Stomach smooth muscle (tissue), 2 donors: ENCODE results near the gene ZNF614.
"Not testable (repeated sequence)": the region's sequence is repeated elsewhere in the genome, so short reads cannot be mapped to it uniquely, and the experiment has no call there.

Source experiments
- H3K27ac ChIP-seq: one replicate; pipeline ENCODE4 v1.7.0; 2013; ENCODE audit warnings: mild to moderate bottlenecking, low read length, inconsistent platforms
- H3K27me3 ChIP-seq, 2 donors: one replicate each; pipeline ENCODE4 v1.7.0; 2013; ENCODE audit warnings: low read length in 2 of 2; ENCODE audit not compliant: insufficient read depth in 2 of 2, control insufficient read depth in 1 of 2
- H3K36me3 ChIP-seq, 2 donors: one replicate each; pipeline ENCODE4 v1.7.0; 2013; ENCODE audit warnings: low read length in 2 of 2; ENCODE audit not compliant: control insufficient read depth in 2 of 2, insufficient read depth in 2 of 2
- H3K4me1 ChIP-seq: one replicate; pipeline ENCODE4 v1.7.0; 2013; ENCODE audit warnings: low read length; ENCODE audit not compliant: control insufficient read depth, insufficient read depth
- H3K4me3 ChIP-seq, 2 donors: one replicate each; pipeline ENCODE4 v1.7.0; 2013; ENCODE audit warnings: low read length in 2 of 2
- H3K9ac ChIP-seq, 2 donors: one replicate each; pipeline ENCODE4 v1.7.0; 2013; ENCODE audit warnings: low read length in 2 of 2, mild to moderate bottlenecking in 1 of 2
- H3K9me3 ChIP-seq, 2 donors: one replicate each; pipeline ENCODE4 v1.7.0; 2013; ENCODE audit warnings: low read length in 2 of 2; ENCODE audit not compliant: control insufficient read depth in 2 of 2
- donor health status: healthy.
- donor health status: Pancreatic carcinoma.

ZNF614 gene

GRCh38 chr19:52028027-52028779 is at the start of gene ZNF614:
TSS of gene ZNF614 (minus strand) at chr19:52028379. CDS start at chr19:52025745, 2,634 bp downstream.
- peak within 1 kb of the TSS; percentile 93 for H3K27ac ChIP-seq
- no peaks in the 10 kb centered on the region for H3K27me3 ChIP-seq
- H3K9ac ChIP-seq = peak within 1 kb of the TSS; percentile 98 to 99
- H3K4me1 ChIP-seq = peaks cover 7% of the 10 kb centered on the region
- peaks cover 5 to 14% of the 10 kb centered on the region in 2 donors for H3K9me3 ChIP-seq
- H3K4me3 ChIP-seq = peak within 1 kb of the TSS; percentile 99
- peaks cover 18% of the 10 kb centered on the region in 2 donors for H3K36me3 ChIP-seq

- peaks cover 15% of the 10 kb centered on the region in 2 donors for H3K9me3 ChIP-seq
- H3K9ac ChIP-seq = no peak overlapping the region
- H3K4me3 ChIP-seq = no peak overlapping the region
- no peak overlapping the region for H3K27ac ChIP-seq
- peaks cover 46 to 54% of the 10 kb centered on the region in 2 donors for H3K36me3 ChIP-seq
- no peaks in the 10 kb centered on the region for H3K4me1 ChIP-seq
- H3K27me3 ChIP-seq = no peaks in the 10 kb centered on the region
These were observed 42.3 kb upstream of the ZNF614 start for GRCh38 chr19:52070496-52070895.

- Histone ChIP-seq H3K4me3 (no peak overlapping the region), H3K9me3 (peaks cover 20 to 22% of the 10 kb centered on the region in 2 donors), H3K27ac (no peak overlapping the region), H3K4me1 (no peaks in the 10 kb centered on the region), H3K36me3 (peaks cover 42 to 54% of the 10 kb centered on the region in 2 donors), H3K27me3 (no peaks in the 10 kb centered on the region), H3K9ac (no peak overlapping the region)
These were observed 41.5 kb upstream of the ZNF614 start for GRCh38 chr19:52069653-52070052.

- H3K9ac ChIP-seq = no peak overlapping the region
- peaks cover 20 to 32% of the 10 kb centered on the region in 2 donors for H3K9me3 ChIP-seq
- H3K36me3 ChIP-seq = peaks cover 44 to 60% of the 10 kb centered on the region in 2 donors
- H3K27ac ChIP-seq = no peak overlapping the region
- H3K4me3 ChIP-seq = peak overlapping the region in 1 of 2 donors; percentile 18
- H3K4me1 ChIP-seq = no peaks in the 10 kb centered on the region
- H3K27me3 ChIP-seq = no peaks in the 10 kb centered on the region
These were observed 38.2 kb upstream of the ZNF614 start for GRCh38 chr19:52066258-52066863.

- H3K27me3 ChIP-seq = no peaks in the 10 kb centered on the region
- no peak overlapping the region for H3K27ac ChIP-seq
- H3K9me3 ChIP-seq = peaks cover 17 to 25% of the 10 kb centered on the region in 2 donors
- H3K9ac ChIP-seq = no peak overlapping the region
- peaks cover 38 to 51% of the 10 kb centered on the region in 2 donors for H3K36me3 ChIP-seq
- H3K4me1 ChIP-seq = no peaks in the 10 kb centered on the region
- H3K4me3 ChIP-seq = no peak overlapping the region
These were observed 37.2 kb upstream of the ZNF614 start for GRCh38 chr19:52065399-52065798.

- H3K27me3 ChIP-seq, H3K9ac ChIP-seq, H3K36me3 ChIP-seq, H3K4me3 ChIP-seq, H3K9me3 ChIP-seq, H3K4me1 ChIP-seq, H3K27ac ChIP-seq: not testable (repeated sequence)
These were observed 28.3 kb upstream of the ZNF614 start for GRCh38 chr19:52056480-52056879.

GRCh38 chr19:52051736-52052135 is 23.6 kb upstream of the ZNF614 start:
- H3K4me3 ChIP-seq, H3K27ac ChIP-seq, H3K9me3 ChIP-seq, H3K9ac ChIP-seq, H3K36me3 ChIP-seq, H3K27me3 ChIP-seq, H3K4me1 ChIP-seq: not testable (repeated sequence)

- Histone ChIP-seq H3K4me1 (no peaks in the 10 kb centered on the region), H3K27me3 (no peaks in the 10 kb centered on the region), H3K9me3 (no peaks in the 10 kb centered on the region), H3K27ac (peak within 1 kb of the TSS; percentile 99), H3K4me3 (peak within 1 kb of the TSS; percentile 88 to 93), H3K36me3 (peaks cover 6 to 14% of the 10 kb centered on the region in 2 donors), H3K9ac (peak within 1 kb of the TSS; percentile 98 to 100)
These were observed 20.6 kb upstream of the ZNF614 start, which contains the start of gene ZNF432 for GRCh38 chr19:52048555-52049501. TSS of gene ZNF432 (minus strand) at chr19:52048838. CDS start at chr19:52046868, 1,970 bp downstream.

- Histone ChIP-seq H3K27me3 (no peaks in the 10 kb centered on the region), H3K9me3 (peaks cover 29 to 40% of the 10 kb centered on the region in 2 donors), H3K27ac (no peak overlapping the region), H3K4me3 (no peak overlapping the region), H3K36me3 (peaks cover 73 to 74% of the 10 kb centered on the region in 2 donors), H3K9ac (no peak overlapping the region), H3K4me1 (no peaks in the 10 kb centered on the region)
These were observed 11.0 kb upstream of the ZNF614 start for GRCh38 chr19:52039169-52039568.

- Histone ChIP-seq H3K27ac (no peak overlapping the region), H3K4me3 (peak overlapping the region in 1 of 2 donors; percentile 38), H3K4me1 (no peaks in the 10 kb centered on the region), H3K36me3 (peaks cover 46 to 61% of the 10 kb centered on the region in 2 donors), H3K27me3 (no peaks in the 10 kb centered on the region), H3K9ac (no peak overlapping the region), H3K9me3 (peaks cover 34 to 59% of the 10 kb centered on the region in 2 donors)
These were observed 6.0 kb upstream of the ZNF614 start for GRCh38 chr19:52034051-52034728.
